Suprapubic skin (tissue), 4 donors: ENCODE measurements around the gene INSYN2B. TPM values are rescaled to one million over a fixed set of nuclear protein-coding genes. Genes with fewer than 3 reads are reported as not detected.

Experiments
- DNase-seq, 2 donors: peaks; one replicate each; pipeline ENCODE4 v3.0.0-alpha.2; 2019; ENCODE audit warnings: low spot score in 2 of 2
- H3K27ac ChIP-seq: fragments of 200-600 bp; sonication (generic); one replicate; pipeline ENCODE4 v1.5.1; 2019
- H3K27me3 ChIP-seq: fragments of 200-600 bp; sonication (generic); one replicate; pipeline ENCODE4 v1.5.1; 2019
- H3K36me3 ChIP-seq: fragments of 200-600 bp; sonication (generic); one replicate; pipeline ENCODE4 v1.5.1; 2019
- H3K4me1 ChIP-seq: fragments of 200-600 bp; sonication (generic); one replicate; pipeline ENCODE4 v1.5.1; 2019
- H3K4me3 ChIP-seq: fragments of 200-600 bp; sonication (generic); one replicate; pipeline ENCODE4 v1.5.1; 2019; ENCODE audit warnings: mild to moderate bottlenecking
- H3K9me3 ChIP-seq: fragments of 200-600 bp; sonication (generic); one replicate; pipeline ENCODE4 v1.5.1; 2019
- CTCF ChIP-seq, 2 donors: fragments of 200-600 bp in 1 of 2; fragments of 450-650 bp in 1 of 2; sonication (generic) in 1 of 2; IDR thresholded peaks; one replicate each; pipeline ENCODE4 v1.5.1; 2016 to 2019; ENCODE audit warnings: antibody characterized with exemption in 2 of 2, mild to moderate bottlenecking in 1 of 2, moderate library complexity in 1 of 2
- EP300 ChIP-seq: sonication (generic); formaldehyde crosslinking; IDR thresholded peaks from one replicate; pipeline ENCODE4 v1.6.1; 2017; ENCODE audit warnings: antibody characterized with exemption
- POLR2A ChIP-seq, 2 donors: fragments of 450-650 bp; IDR thresholded peaks; one replicate each; pipeline ENCODE4 v1.6.1; 2017; ENCODE audit warnings: antibody characterized with exemption in 2 of 2, mild to moderate bottlenecking in 2 of 2, moderate library complexity in 2 of 2
- POLR2AphosphoS5 ChIP-seq, 3 donors: sonication (generic); formaldehyde crosslinking; IDR thresholded peaks; one replicate each; pipeline ENCODE4 v1.6.1; 2017; ENCODE audit warnings: antibody characterized with exemption in 3 of 3
- WGBS: methylation state at CpG from one replicate; pipeline ENCODE4 v1.1.5; 2018; 5-methylcytosine and 5-hydroxymethylcytosine counted together
- total RNA-seq, 4 donors: library from RNA; depleted of rRNA; stranded (reverse); fragments of >200 nt; gene quantifications; one replicate each; pipeline ENCODE4 v1.1.0, GENCODE V29; 2016

The INSYN2B gene
- total RNA-seq, 4 donors from 2014 or later = 0.47 to 0.68 (median 0.55) TPM

GRCh38 chr5:169943026-169943425 is 37.3 kb downstream of the INSYN2B start:
- Histone ChIP-seq H3K36me3 (no peaks in the 10 kb centered on the region), H3K27ac (no peak overlapping the region)

GRCh38 chr5:169942181-169942580 is 38.1 kb downstream of the INSYN2B start:
- Histone ChIP-seq H3K4me1 (peaks cover 11% of the 10 kb centered on the region), H3K4me3 (no peak overlapping the region), H3K27me3 (no peaks in the 10 kb centered on the region), H3K27ac (no peak overlapping the region), H3K36me3 (no peaks in the 10 kb centered on the region), H3K9me3 (no peaks in the 10 kb centered on the region)
- no peak for TF ChIP-seq POLR2AphosphoS5 (IDR thresholded peaks at IDR 0.05)
- TF ChIP-seq CTCF (IDR thresholded peaks at IDR 0.05) = no peak
- TF ChIP-seq POLR2A (IDR thresholded peaks at IDR 0.05) = no peak
- TF ChIP-seq EP300 = no peak
- WGBS = 63% methylated on average over 1 of the region's 1 CpG
- no peak for DNase-seq

More at GRCh38 chr5:169943026-169943425, 37.3 kb downstream of the INSYN2B start:
- TF ChIP-seq CTCF (IDR thresholded peaks at IDR 0.05) (no peak), POLR2AphosphoS5 (IDR thresholded peaks at IDR 0.05) (no peak), POLR2A (IDR thresholded peaks at IDR 0.05) (no peak), EP300 (no peak)
- DNase-seq = no peak
- Histone ChIP-seq H3K4me1 (peaks cover 11% of the 10 kb centered on the region), H3K9me3 (no peaks in the 10 kb centered on the region), H3K4me3 (no peak overlapping the region), H3K27me3 (no peaks in the 10 kb centered on the region)
- WGBS = 91% methylated on average over 4 of the region's 4 CpGs

GRCh38 chr5:169941542-169941941 is 38.8 kb downstream of the INSYN2B start:
- no peaks in the 10 kb centered on the region for H3K9me3 ChIP-seq
- WGBS = 66% methylated on average over 7 of the region's 7 CpGs
- H3K4me1 ChIP-seq = peaks cover 11% of the 10 kb centered on the region
- H3K4me3 ChIP-seq = no peak overlapping the region
- no peak overlapping the region for H3K27ac ChIP-seq
- H3K27me3 ChIP-seq = no peaks in the 10 kb centered on the region
- peak in 1 of 2 donors; percentile 66 for DNase-seq
- H3K36me3 ChIP-seq = no peaks in the 10 kb centered on the region
- no peak for TF ChIP-seq POLR2AphosphoS5 (IDR thresholded peaks at IDR 0.05)
- no peak for TF ChIP-seq CTCF (IDR thresholded peaks at IDR 0.05)
- TF ChIP-seq POLR2A (IDR thresholded peaks at IDR 0.05) = no peak
- no peak for TF ChIP-seq EP300

GRCh38 chr5:169939731-169940130 is 40.6 kb downstream of the INSYN2B start:
- H3K9me3 ChIP-seq = no peaks in the 10 kb centered on the region
- no peak overlapping the region for H3K27ac ChIP-seq
- H3K27me3 ChIP-seq = no peaks in the 10 kb centered on the region
- no peaks in the 10 kb centered on the region for H3K36me3 ChIP-seq
- H3K4me1 ChIP-seq = peaks cover 3% of the 10 kb centered on the region
- 79% methylated on average over 2 of the region's 2 CpGs for WGBS
- DNase-seq = no peak
- no peak overlapping the region for H3K4me3 ChIP-seq
- TF ChIP-seq EP300 (no peak), POLR2A (IDR thresholded peaks at IDR 0.05) (no peak), POLR2AphosphoS5 (IDR thresholded peaks at IDR 0.05) (no peak), CTCF (IDR thresholded peaks at IDR 0.05) (no peak)

- peaks cover 12% of the 10 kb centered on the region for H3K4me1 ChIP-seq
These were observed 41.9 kb downstream of the INSYN2B start for GRCh38 chr5:169938439-169938838.

More at GRCh38 chr5:169938439-169938838, 41.9 kb downstream of the INSYN2B start:
- no peaks in the 10 kb centered on the region for H3K27me3 ChIP-seq
- H3K9me3 ChIP-seq = no peaks in the 10 kb centered on the region
- H3K36me3 ChIP-seq = no peaks in the 10 kb centered on the region
- DNase-seq = no peak
- WGBS = 99% methylated on average over 2 of the region's 2 CpGs
- no peak overlapping the region for H3K27ac ChIP-seq
- no peak overlapping the region for H3K4me3 ChIP-seq
- TF ChIP-seq CTCF (IDR thresholded peaks at IDR 0.05) = no peak
- TF ChIP-seq POLR2A (IDR thresholded peaks at IDR 0.05) = no peak
- no peak for TF ChIP-seq EP300
- TF ChIP-seq POLR2AphosphoS5 (IDR thresholded peaks at IDR 0.05) = no peak
